CD4-positive, alpha-beta T cell treated with Interleukin-6 for 4 hours (primary cell): Measurements from ENCODE around the gene CSTF3.
A peak's percentile ranks its signal among the peaks of the same experiment; 100 is the strongest.
"Not testable (repeated sequence)": the region's sequence is repeated elsewhere in the genome, so short reads cannot be mapped to it uniquely, and the experiment has no call there.

Source experiments
- DNase-seq: peaks from one replicate; pipeline ENCODE4 v3.0.0-alpha.2; 2020; ENCODE audit warnings: mixed read lengths

CSTF3 gene

GRCh38 chr11:33072465-33072864, 88.8 kb downstream of the CSTF3 start:
- DNase-seq, result no peak

DNA sequence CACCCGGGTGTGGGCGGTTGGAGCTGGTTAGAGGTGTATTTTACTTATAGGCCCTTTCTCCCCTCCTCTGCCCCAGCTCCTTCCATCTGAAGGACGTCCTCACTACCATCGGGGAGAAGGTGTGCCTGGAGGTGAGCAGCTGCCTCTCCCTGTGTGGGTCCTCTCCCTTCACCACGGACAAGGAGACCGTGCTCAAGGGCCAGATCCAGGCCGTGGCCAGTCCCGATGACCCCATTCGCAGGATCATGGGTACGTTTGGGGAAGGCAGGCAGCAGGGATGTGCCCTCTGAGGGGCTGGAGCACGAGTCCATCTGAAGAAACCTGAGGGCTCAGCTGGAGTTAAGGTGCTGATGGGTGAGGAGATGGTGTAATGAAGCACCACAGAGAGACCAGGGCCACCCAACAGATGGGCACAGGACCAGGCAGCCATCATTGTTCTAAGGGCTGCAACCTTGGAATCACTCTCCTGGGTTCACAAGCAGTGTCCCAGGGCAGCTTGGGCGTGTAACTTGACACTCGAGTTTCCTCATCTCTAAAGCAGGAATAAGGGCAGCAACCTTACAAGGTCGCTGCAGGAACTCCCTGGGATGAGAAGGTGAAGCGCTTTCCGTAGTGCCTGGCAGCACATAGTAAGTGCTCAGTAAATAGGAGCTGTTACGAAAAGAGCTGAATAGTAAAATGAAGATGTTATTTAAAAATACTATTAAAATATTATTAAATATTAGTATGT, 92.5 kb downstream of the CSTF3 start:
- no peak for DNase-seq

DNA sequence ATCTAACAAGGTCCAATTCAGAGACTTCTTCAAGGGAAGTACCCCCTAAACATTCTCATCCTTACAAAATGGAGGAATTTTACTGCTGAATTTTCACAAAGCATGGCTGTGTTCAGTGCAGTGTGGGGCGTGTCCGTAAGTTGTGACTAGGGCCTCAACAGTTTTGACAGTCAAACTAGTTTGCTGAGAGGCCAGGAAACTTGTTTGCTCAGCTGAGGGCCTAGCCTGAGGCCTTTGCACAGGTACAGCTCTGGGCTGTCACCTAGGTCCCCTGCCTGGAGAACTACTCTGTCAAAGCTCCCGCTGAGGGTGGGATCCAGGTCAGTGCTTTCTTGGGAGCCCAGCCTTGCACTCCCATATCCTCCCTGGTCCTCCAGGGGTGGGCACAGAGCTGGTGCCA, 94.0 kb downstream of the CSTF3 start:
- DNase-seq, result no peak

GRCh38 chr11:33065445-33066178, 95.7 kb downstream of the CSTF3 start:
- peak; percentile 81 for DNase-seq

DNA sequence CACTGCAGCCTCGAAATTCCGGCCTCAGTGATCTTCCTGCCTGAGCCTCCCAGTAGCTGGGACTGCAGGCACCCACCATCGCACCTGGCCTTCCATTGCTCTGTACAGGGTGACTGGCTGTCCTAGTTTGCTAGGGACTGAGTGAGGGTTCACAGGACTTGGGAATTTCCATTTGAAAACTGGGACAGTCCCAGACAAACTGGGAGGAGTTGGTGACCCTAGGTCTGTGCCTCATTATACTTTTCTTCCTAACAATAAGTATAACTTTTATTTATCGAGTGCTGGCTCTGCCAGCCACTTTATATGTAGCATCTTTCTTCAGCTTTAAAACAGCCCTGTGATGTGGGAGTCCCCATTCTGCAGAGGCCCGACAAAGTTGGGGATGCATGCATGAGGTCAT, 96.4 kb downstream of the CSTF3 start:
- no peak for DNase-seq

- no peak for DNase-seq
Measured at GRCh38 chr11:33064033-33064825, 97.1 kb downstream of the CSTF3 start.

- DNase-seq, result no peak
Measured at GRCh38 chr11:33063326-33063881, 97.9 kb downstream of the CSTF3 start.

DNA sequence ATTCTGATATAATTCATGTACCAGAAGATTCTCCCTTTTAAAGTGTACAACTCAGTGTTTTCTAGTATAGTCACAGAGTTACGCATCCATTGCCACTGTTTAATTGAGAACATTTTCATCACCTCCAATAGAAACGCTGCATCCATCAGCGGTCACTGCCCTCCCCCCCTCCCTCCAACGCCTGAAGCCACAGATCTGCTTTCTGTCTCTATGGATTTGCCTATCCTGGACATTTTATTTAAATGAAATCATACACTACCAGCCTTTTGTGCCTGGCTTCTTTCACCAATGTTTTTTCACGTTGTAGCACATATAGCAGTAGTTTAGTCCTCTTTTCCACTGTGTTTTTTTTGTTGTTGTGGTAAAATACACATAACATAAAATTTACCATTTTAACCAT, 99.1 kb downstream of the CSTF3 start:
- DNase-seq, result no peak

DNA sequence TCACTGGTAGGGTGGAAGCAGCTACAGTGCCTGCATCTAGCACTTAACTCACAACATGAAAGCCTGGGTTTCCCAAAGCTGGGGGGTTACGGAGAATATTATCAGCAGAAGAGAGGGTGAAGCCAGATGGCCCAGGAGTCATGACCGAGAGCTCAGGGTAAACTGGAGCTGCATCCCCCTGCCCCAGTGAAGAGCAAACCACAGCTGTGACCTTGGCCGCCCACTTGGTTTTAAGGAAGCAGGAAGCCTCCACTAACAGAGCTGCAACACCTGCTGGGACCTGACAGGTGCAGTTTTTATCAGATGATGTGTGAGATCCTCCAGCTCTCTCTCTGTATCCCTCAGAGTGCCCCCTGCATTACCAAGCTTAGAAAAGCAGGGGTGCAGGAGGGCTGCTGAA, 101.0 kb downstream of the CSTF3 start:
- DNase-seq, result no peak

- no peak for DNase-seq
Measured at GRCh38 chr11:33059331-33060007, 101.8 kb downstream of the CSTF3 start.

- DNase-seq, result no peak
Measured at GRCh38 chr11:33057284-33057683, 104.0 kb downstream of the CSTF3 start.

- DNase-seq, result no peak
Measured at GRCh38 chr11:33055375-33055774, 105.9 kb downstream of the CSTF3 start.

DNA sequence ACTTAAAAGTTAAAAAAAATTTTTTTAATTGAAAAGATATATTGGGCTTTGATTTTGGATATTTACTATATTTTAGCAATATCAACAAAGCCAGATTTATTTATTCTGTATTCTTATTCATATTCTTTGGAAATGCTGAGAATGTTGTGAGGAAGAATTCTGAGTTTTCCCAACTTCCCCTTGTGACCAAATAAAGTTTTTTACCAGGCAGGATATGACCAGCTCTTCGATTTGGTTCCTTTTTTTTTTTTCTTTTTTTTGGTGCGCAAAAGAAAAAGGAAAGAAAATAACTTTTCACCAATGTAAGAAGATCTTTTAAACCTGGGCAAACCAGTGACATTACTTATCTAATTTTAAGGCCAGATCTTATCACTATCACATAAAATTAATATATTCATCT, 109.0 kb downstream of the CSTF3 start:
- no peak for DNase-seq

DNA sequence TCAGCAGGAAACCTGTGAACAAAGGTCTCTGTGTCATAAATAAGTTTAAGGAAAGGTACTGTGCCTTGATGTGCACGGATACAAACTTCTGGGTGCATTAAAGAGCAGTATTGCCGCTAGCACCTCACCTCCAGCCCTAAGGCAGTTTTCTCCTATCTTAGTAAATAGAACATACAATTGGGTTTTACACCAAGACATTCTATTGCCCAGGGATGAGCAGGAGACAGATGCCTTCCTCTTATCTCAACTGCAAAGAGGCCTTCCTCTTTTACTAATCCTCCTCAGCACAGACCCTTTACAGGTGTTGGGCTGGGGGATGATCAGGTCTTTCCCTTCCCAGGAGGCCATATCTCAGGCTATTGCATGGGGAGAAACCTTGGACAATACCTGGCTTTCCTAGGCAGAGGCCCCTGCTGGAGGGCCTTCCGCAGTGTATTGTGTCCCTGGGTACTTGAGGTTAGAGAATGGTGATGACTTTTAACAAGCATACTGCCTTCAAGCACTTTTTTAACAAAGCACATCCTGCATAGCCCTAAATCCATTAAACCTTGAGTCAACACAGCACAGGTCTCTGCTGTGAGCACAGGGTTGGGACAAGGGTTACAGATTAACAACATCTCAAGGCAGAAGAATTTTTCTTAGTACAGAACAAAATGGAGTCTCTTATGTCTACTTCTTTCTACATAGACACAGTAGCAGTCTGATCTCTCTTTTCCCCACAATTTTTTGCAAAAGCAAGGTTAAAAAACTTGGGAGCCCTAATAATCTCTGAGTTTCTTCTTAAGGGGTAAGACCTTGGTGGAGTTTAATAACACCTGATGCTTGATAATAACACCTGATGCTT, 111.5 kb downstream of the CSTF3 start:
- DNase-seq, result not testable (repeated sequence)

DNA sequence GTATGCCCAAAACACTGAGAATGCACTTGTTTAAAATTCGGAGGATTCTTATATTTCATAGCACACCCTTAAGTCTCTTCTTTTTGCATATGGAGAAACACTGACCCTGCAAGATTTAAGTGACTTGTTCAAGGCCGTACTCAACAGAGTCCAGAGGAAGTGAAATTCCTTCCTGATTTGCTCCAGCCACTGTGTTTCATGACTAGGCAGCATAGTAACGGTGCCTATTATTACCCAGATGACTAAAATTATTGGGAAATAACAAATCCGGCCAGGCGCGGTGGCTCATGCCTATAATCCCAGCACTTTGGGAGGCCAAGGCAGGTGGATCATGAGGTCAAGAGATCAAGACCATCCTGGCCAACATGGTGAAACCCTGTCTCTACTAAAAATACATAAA, 112.6 kb downstream of the CSTF3 start:
- not testable (repeated sequence) for DNase-seq

- no peak for DNase-seq
Measured at GRCh38 chr11:33045551-33046255, 115.6 kb downstream of the CSTF3 start.

DNA sequence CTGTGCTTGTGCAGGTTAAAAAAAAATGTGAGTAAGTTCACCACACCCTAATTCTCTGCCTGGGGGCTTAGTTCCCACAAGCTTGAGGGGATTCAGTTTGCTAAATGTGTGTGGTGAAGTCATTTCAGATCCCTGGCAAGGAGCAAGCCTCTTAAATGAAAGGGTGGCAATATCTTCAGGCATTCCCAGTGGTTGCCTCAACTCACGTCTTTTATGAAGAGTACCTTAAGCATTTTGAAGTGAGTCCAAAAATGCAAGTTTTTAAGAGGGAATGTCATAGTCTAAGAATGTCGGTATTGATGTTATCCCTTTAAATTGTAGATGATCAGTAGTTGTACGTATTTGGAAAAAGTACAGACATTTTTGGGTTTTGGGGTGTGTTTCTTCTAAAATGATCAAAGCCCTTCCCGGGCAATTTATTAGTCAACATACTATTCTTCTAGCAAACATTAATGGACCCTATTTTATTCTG, 117.0 kb downstream of the CSTF3 start:
- DNase-seq, result no peak

DNA sequence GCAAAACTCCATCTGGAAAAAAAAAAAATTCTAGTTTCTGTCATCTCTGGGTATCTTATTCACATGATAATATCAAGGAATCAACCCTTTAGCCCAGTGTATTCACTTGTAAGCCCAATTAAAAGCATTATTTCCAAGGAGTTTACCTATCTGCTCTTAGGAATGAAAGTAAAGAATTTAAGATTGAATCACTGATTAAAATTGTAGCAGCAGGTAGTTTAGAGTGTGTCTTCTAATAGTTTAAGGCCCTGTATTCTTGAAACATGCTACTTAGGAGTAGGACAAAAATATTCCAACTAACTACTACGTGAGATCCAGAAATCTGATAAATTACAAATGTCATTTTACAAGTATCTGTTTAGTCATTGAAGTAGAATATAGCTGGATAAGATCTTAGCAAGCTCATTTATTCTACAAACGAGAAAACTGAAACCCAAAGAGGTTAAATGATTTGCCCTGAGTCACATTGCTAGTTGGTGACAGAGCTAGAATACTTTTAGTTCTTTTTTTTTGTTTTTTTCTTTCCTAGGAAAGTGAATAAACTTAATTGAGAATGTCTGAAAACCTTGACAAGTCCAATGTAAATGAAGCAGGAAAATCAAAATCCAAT, 118.0 kb downstream of the CSTF3 start:
- DNase-seq, result no peak

- no peak for DNase-seq
Measured at GRCh38 chr11:33040862-33041453, 120.3 kb downstream of the CSTF3 start.
